GM23338 (cell line): Measurements from ENCODE around the gene ZNF580. TPM values are rescaled to one million over a fixed set of nuclear protein-coding genes. Genes with fewer than 3 reads are reported as not detected.
A peak's percentile ranks its signal among the peaks of the same experiment; 100 is the strongest.

Experiments
- ATAC-seq: fragments of 200-7000 bp; cut with Tn5 transposase; 3 replicates; pipeline ENCODE4 v1.9.1; 2020
- DNase-seq: peaks from one replicate; pipeline ENCODE4 v3.0.0-alpha.2; 2015; ENCODE audit warnings: low spot score
- H2AFZ ChIP-seq: fragments of 200-600 bp; sonication (generic); 2 replicates; pipeline ENCODE4 v1.8.0; 2016; ENCODE audit warnings: antibody characterized with exemption, mild to moderate bottlenecking, moderate library complexity
- H3F3A ChIP-seq: fragments of 200-600 bp; sonication (generic); replicated peaks from 2 replicates; pipeline ENCODE4 v1.8.0; 2017; ENCODE audit warnings: antibody characterized with exemption, mixed run types, low read depth
- H3K27ac ChIP-seq: fragments of 200-600 bp; sonication (generic); 2 replicates; pipeline ENCODE4 v1.6.1; 2016; ENCODE audit warnings: low read depth
- H3K27me3 ChIP-seq: fragments of 200-600 bp; sonication (generic); 2 replicates; pipeline ENCODE4 v1.8.0; 2016; ENCODE audit warnings: mild to moderate bottlenecking, mixed run types, moderate library complexity; ENCODE audit not compliant: insufficient read depth
- H3K36me3 ChIP-seq: fragments of 200-600 bp; sonication (generic); 2 replicates; pipeline ENCODE4 v1.8.0; 2016; ENCODE audit warnings: mild to moderate bottlenecking; ENCODE audit not compliant: insufficient read depth
- H3K4me1 ChIP-seq: fragments of 200-600 bp; sonication (generic); 2 replicates; pipeline ENCODE4 v1.8.0; 2016; ENCODE audit warnings: mild to moderate bottlenecking, moderate library complexity; ENCODE audit not compliant: insufficient read depth
- H3K4me2 ChIP-seq: fragments of 200-600 bp; sonication (generic); 2 replicates; pipeline ENCODE4 v1.7.1; 2017; ENCODE audit warnings: mixed run types
- H3K4me3 ChIP-seq: fragments of 200-600 bp; sonication (generic); 2 replicates; pipeline ENCODE4 v1.6.1; 2016; ENCODE audit warnings: mixed run types
- H3K79me2 ChIP-seq: fragments of 200-600 bp; sonication (generic); replicated peaks from 2 replicates; pipeline ENCODE4 v1.8.0; 2017; ENCODE audit warnings: mild to moderate bottlenecking; ENCODE audit not compliant: insufficient read depth
- H3K9me2 ChIP-seq: fragments of 200-600 bp; sonication (generic); 2 replicates; pipeline ENCODE4 v1.8.0; 2017; ENCODE audit not compliant: insufficient read depth
- H4K20me1 ChIP-seq: fragments of 200-600 bp; sonication (generic); replicated peaks from 2 replicates; pipeline ENCODE4 v1.8.0; 2017; ENCODE audit warnings: mild to moderate bottlenecking; ENCODE audit not compliant: insufficient read depth
- H3K27ac Mint-ChIP-seq: 2 replicates; pipeline ENCODE4 v1.8.0; 2020; ENCODE audit warnings: inconsistent platforms, mild to moderate bottlenecking, moderate library complexity, mixed read lengths
- H3K27me3 Mint-ChIP-seq: 3 replicates; pipeline ENCODE4 v1.8.0; 2022; ENCODE audit warnings: low read depth, mild to moderate bottlenecking, moderate library complexity, mixed read lengths, inconsistent platforms; ENCODE audit not compliant: insufficient read depth, poor library complexity
- H3K36me3 Mint-ChIP-seq: 3 replicates; pipeline ENCODE4 v1.8.0; 2021; ENCODE audit warnings: low read depth, mild to moderate bottlenecking, inconsistent platforms, moderate library complexity, mixed read lengths
- H3K4me1 Mint-ChIP-seq: 3 replicates; pipeline ENCODE4 v1.8.0; 2020; ENCODE audit warnings: mild to moderate bottlenecking, inconsistent platforms, mixed read lengths
- H3K4me3 Mint-ChIP-seq: 3 replicates; pipeline ENCODE4 v1.8.0; 2021; ENCODE audit warnings: moderate library complexity, mild to moderate bottlenecking, inconsistent platforms, mixed read lengths
- H3K9me3 Mint-ChIP-seq: 3 replicates; pipeline ENCODE4 v1.8.0; 2020; ENCODE audit warnings: moderate library complexity, mild to moderate bottlenecking, inconsistent platforms, mixed read lengths
- CTCF ChIP-seq, 2 experiments: fragments of 200-600 bp in 1 of 2; sonication (generic) in 1 of 2; conservative IDR thresholded peaks; 2 replicates each; pipeline versions ENCODE4 v1.5.1 to v1.6.1; 2016 to 2017; ENCODE audit warnings: antibody characterized with exemption in 2 of 2, low read depth in 2 of 2, mild to moderate bottlenecking in 2 of 2, moderate library complexity in 1 of 2
- EZH2phosphoT487 ChIP-seq: fragments of 200-600 bp; sonication (generic); IDR thresholded peaks from one replicate; pipeline ENCODE4 v1.8.1; 2018; ENCODE audit warnings: antibody characterized with exemption; ENCODE audit not compliant: unreplicated experiment
- JUNB ChIP-seq: IDR thresholded peaks from one replicate; pipeline ENCODE4 v1.6.1; 2016; ENCODE audit warnings: antibody characterized with exemption; ENCODE audit not compliant: unreplicated experiment
- POLR2AphosphoS5 ChIP-seq: IDR thresholded peaks from 2 replicates; pipeline ENCODE4 v1.6.1; 2016; ENCODE audit warnings: antibody characterized with exemption, low read depth
- ZNF114 ChIP-seq: fragments of 250-450 bp; sonication (Bioruptor Pico); IDR thresholded peaks from 2 replicates; pipeline ENCODE4 v1.5.0; 2020; ENCODE audit warnings: mild to moderate bottlenecking, moderate library complexity
- ZNF462 ChIP-seq: fragments of 250-450 bp; sonication (Bioruptor Pico); IDR thresholded peaks from 2 replicates; pipeline ENCODE4 v1.5.0; 2020; ENCODE audit warnings: mild to moderate bottlenecking, moderate library complexity
- polyA plus RNA-seq: library from polyadenylated mRNA; unstranded; fragments of >200 nt; fragmentation: Nextera tagmentation; extraction: Ambion mirVana; gene quantifications from 2 replicates; pipeline ENCODE4 v1.2.1, GENCODE V29; 2016
- total RNA-seq: library from RNA; depleted of rRNA; stranded (reverse); fragments of >200 nt; shearing (Covaris generic); gene quantifications from 2 replicates; pipeline ENCODE4 v1.2.3, GENCODE V29; 2014

Gene ZNF580
- total and polyA plus RNA-seq, 2 experiments from 2014 or later = 18.7 to 23.6 TPM

GRCh38 chr19:55650602-55651230 is 9.9 kb downstream of the ZNF580 start (continued):
- TF ChIP-seq ZNF462 (CRISPR knock-in tag) (no peak), CTCF (conservative IDR thresholded peaks at IDR 0.05; ENCODE audit: low read depth in 2 of 2) (no peak), ZNF114 (no peak), JUNB (no peak), EZH2phosphoT487 (no peak)

GRCh38 chr19:55651236-55651635 is 10.4 kb downstream of the ZNF580 start:
- Mint-ChIP-seq H3K27me3 (peaks cover 43% of the 10 kb centered on the region), H3K36me3 (peaks cover 26% of the 10 kb centered on the region), H3K27ac (no peak overlapping the region), H3K4me3 (peak overlapping the region; percentile 18; the same call in 1 of the 3 replicates), H3K4me1 (peaks cover 30% of the 10 kb centered on the region), H3K9me3 (no peaks in the 10 kb centered on the region; the same call in 2 of the 3 replicates)
- ATAC-seq (no peak), DNase-seq (no peak)
- no peaks in the 10 kb centered on the region for H3K9me2 ChIP-seq
- TF ChIP-seq POLR2AphosphoS5 = no peak
- peaks cover 5% of the 10 kb centered on the region for H4K20me1 ChIP-seq
- peaks cover 19% of the 10 kb centered on the region for H3F3A ChIP-seq
- H3K36me3 ChIP-seq = no peaks in the 10 kb centered on the region
- no peak overlapping the region for H3K27ac ChIP-seq
- peaks cover 17% of the 10 kb centered on the region for H3K79me2 ChIP-seq
- no peak overlapping the region; the same call in 1 of the 2 replicates for H3K4me2 ChIP-seq
- peak overlapping the region; percentile 100; the same call in 1 of the 2 replicates for H3K4me3 ChIP-seq
- H2AFZ ChIP-seq = no peak overlapping the region
- H3K27me3 ChIP-seq = no peaks in the 10 kb centered on the region
- peaks cover 4% of the 10 kb centered on the region; the same call in 1 of the 2 replicates for H3K4me1 ChIP-seq
